MM.1S (cell line): ENCODE results near the gene ARL8B.

Source experiments
- DNase-seq: peaks from one replicate; pipeline ENCODE4 v3.0.0-alpha.2; 2015
- H2AFZ ChIP-seq: fragments of 300-600 bp; sonication (generic); 2 replicates; pipeline ENCODE4 v1.6.0; 2016; ENCODE audit warnings: antibody characterized with exemption, low read length
- H3F3A ChIP-seq: fragments of 300-600 bp; sonication (generic); 2 replicates; pipeline ENCODE4 v1.6.1; 2016; ENCODE audit warnings: mild to moderate bottlenecking, antibody characterized with exemption, low read length, moderate library complexity, mixed read lengths; ENCODE audit not compliant: insufficient read depth
- H3K27ac ChIP-seq: fragments of 300-600 bp; sonication (generic); 2 replicates; pipeline ENCODE4 v1.5.1; 2016; ENCODE audit warnings: mild to moderate bottlenecking, low read length
- H3K27me3 ChIP-seq: fragments of 300-600 bp; sonication (generic); replicated peaks from 2 replicates; pipeline ENCODE4 v1.6.0; 2016; ENCODE audit warnings: low read length; ENCODE audit not compliant: insufficient read depth
- H3K36me3 ChIP-seq: fragments of 300-600 bp; sonication (generic); replicated peaks from 2 replicates; pipeline ENCODE4 v1.6.1; 2016; ENCODE audit warnings: mild to moderate bottlenecking, low read length, mixed read lengths; ENCODE audit not compliant: insufficient read depth
- H3K4me1 ChIP-seq: fragments of 300-600 bp; sonication (generic); 2 replicates; pipeline ENCODE4 v1.6.1; 2016; ENCODE audit warnings: low read length, mixed read lengths
- H3K4me2 ChIP-seq: fragments of 300-600 bp; sonication (generic); 2 replicates; pipeline ENCODE4 v1.6.0; 2016; ENCODE audit warnings: low read depth, low read length
- H3K4me3 ChIP-seq: fragments of 300-600 bp; sonication (generic); 2 replicates; pipeline ENCODE4 v1.5.1; 2016; ENCODE audit warnings: low read length, mixed read lengths
- H3K79me2 ChIP-seq: fragments of 300-600 bp; sonication (generic); 2 replicates; pipeline ENCODE4 v1.6.1; 2016; ENCODE audit warnings: mixed run types, low read length, mixed read lengths
- H3K9ac ChIP-seq: fragments of 300-600 bp; sonication (generic); 2 replicates; pipeline ENCODE4 v1.6.1; 2016; ENCODE audit warnings: low read length, mixed read lengths
- H3K9me2 ChIP-seq: fragments of 300-600 bp; sonication (generic); replicated peaks from 2 replicates; pipeline ENCODE4 v1.6.1; 2016; ENCODE audit warnings: mild to moderate bottlenecking, low read length, mixed read lengths; ENCODE audit not compliant: insufficient read depth
- H3K9me3 ChIP-seq: fragments of 300-600 bp; sonication (generic); replicated peaks from 2 replicates; pipeline ENCODE4 v1.6.1; 2016; ENCODE audit warnings: mild to moderate bottlenecking, low read length, mixed read lengths; ENCODE audit not compliant: insufficient read depth
- H4K20me1 ChIP-seq: fragments of 300-600 bp; sonication (generic); 2 replicates; pipeline ENCODE4 v1.6.1; 2016; ENCODE audit warnings: mild to moderate bottlenecking, low read length, moderate library complexity, mixed read lengths; ENCODE audit not compliant: insufficient read depth
- EZH2 ChIP-seq: fragments of 300-600 bp; sonication (generic); optimal IDR thresholded peaks from 2 replicates; pipeline ENCODE3; 2017; ENCODE audit warnings: low read depth, mild to moderate bottlenecking, antibody characterized with exemption, low read length, mixed read lengths
- EZH2phosphoT487 ChIP-seq: fragments of 300-600 bp; sonication (generic); IDR thresholded peaks from 2 replicates; pipeline ENCODE4 v1.6.1; 2018; ENCODE audit warnings: antibody characterized with exemption, low read length
- TF ChIP-seq, protein P1 (sequence below): fragments of 300-600 bp; sonication (generic); IDR thresholded peaks from 2 replicates; pipeline ENCODE4 v1.5.1; 2016; ENCODE audit warnings: antibody characterized with exemption, low read length, mixed read lengths

ARL8B gene

DNA sequence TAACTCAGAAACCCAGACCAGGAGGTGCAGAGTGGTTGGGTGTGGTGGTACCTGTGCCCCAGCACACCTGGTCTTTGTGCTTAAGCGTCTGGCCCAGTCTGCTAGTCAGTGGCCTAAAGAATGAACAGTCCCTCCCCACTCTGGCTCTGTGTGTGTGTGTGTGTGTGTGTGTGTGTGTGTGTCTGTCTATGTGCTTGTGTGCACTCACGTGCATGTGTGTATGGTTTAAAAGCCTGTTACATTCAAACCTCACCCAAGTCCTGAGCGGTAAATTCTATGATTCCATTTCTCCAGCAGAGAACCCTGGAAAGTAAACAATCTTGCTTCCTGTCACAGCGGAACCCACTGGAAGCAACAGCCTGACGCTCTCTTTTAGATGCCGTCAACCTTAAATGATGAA, 99.6 kb downstream of the ARL8B start:
- Histone ChIP-seq H3K79me2 (peaks cover 16% of the 10 kb centered on the region), H3K36me3 (peaks cover 9% of the 10 kb centered on the region), H3K27me3 (no peaks in the 10 kb centered on the region), H3K4me3 (no peak overlapping the region), H3K9ac (no peak overlapping the region), H3K9me2 (no peaks in the 10 kb centered on the region), H3F3A (peaks cover 26% of the 10 kb centered on the region), H3K27ac (no peak overlapping the region), H3K4me1 (peaks cover 5% of the 10 kb centered on the region; the same call in 1 of the 2 replicates), H3K9me3 (no peaks in the 10 kb centered on the region), H3K4me2 (no peak overlapping the region), H2AFZ (no peak overlapping the region), H4K20me1 (no peaks in the 10 kb centered on the region)
- no peak for TF ChIP-seq EZH2phosphoT487
- TF ChIP-seq, protein P1, sequence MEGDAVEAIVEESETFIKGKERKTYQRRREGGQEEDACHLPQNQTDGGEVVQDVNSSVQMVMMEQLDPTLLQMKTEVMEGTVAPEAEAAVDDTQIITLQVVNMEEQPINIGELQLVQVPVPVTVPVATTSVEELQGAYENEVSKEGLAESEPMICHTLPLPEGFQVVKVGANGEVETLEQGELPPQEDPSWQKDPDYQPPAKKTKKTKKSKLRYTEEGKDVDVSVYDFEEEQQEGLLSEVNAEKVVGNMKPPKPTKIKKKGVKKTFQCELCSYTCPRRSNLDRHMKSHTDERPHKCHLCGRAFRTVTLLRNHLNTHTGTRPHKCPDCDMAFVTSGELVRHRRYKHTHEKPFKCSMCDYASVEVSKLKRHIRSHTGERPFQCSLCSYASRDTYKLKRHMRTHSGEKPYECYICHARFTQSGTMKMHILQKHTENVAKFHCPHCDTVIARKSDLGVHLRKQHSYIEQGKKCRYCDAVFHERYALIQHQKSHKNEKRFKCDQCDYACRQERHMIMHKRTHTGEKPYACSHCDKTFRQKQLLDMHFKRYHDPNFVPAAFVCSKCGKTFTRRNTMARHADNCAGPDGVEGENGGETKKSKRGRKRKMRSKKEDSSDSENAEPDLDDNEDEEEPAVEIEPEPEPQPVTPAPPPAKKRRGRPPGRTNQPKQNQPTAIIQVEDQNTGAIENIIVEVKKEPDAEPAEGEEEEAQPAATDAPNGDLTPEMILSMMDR, result no peak
- no peak for TF ChIP-seq EZH2
- DNase-seq, result no peak

DNA sequence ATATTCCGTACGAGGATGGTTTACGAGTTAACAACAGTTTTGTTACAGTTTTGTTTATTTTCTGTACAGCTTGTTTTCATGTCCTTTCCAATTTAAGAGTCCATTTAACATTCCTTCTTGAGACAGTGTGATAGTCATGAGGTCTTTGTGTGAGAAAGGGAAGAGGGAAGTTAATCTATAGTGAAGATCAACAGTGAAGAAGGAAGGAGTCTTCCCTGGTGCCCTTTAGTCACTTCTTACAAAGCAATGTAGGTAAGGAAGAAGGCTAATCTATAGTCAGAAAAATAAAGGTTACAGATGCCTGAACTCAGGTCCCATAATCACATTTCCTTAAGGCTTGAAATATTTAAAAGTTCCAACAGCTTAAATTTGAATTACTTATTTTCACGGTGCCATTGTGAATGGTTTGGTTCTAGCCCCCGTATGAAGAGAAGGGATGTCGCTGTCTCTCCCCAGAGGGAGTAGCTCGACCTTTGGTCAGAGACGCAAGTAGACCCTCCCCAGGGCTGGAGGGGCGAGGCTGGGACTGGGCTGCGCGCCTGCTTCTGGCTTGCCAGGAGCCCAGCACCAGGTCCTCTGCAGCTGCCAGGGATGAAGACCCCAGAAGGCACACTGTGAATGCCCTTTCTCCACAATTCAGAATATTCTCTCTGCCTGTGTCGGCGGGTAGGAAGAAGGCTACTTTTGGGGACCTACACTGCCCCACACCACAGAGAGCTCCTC, 100.4 kb downstream of the ARL8B start:
- H3K4me2 ChIP-seq, result no peak overlapping the region
- H3K4me1 ChIP-seq, result peaks cover 3% of the 10 kb centered on the region; the same call in 1 of the 2 replicates
- H3K9ac ChIP-seq, result no peak overlapping the region
- no peak overlapping the region for H3K4me3 ChIP-seq
- peaks cover 9% of the 10 kb centered on the region for H3K36me3 ChIP-seq
- no peaks in the 10 kb centered on the region for H3K27me3 ChIP-seq
- H2AFZ ChIP-seq, result no peak overlapping the region
- TF ChIP-seq EZH2 (no peak), EZH2phosphoT487 (no peak)
- TF ChIP-seq, protein P1, result no peak
- H3K79me2 ChIP-seq, result peaks cover 9% of the 10 kb centered on the region
- peaks cover 23% of the 10 kb centered on the region for H3F3A ChIP-seq
- no peaks in the 10 kb centered on the region for H4K20me1 ChIP-seq
- no peak for DNase-seq
- no peaks in the 10 kb centered on the region for H3K9me3 ChIP-seq
- no peak overlapping the region for H3K27ac ChIP-seq
- H3K9me2 ChIP-seq, result no peaks in the 10 kb centered on the region

GRCh38 chr3:5226783-5227182, 104.7 kb downstream of the ARL8B start:
- H3K9ac ChIP-seq, result no peak overlapping the region
- no peaks in the 10 kb centered on the region for H3K9me3 ChIP-seq
- no peaks in the 10 kb centered on the region for H4K20me1 ChIP-seq
- peaks cover 13% of the 10 kb centered on the region for H3K4me1 ChIP-seq
- H3K27me3 ChIP-seq, result no peaks in the 10 kb centered on the region
- TF ChIP-seq, protein P1, result peak; percentile 47
- no peak for TF ChIP-seq EZH2phosphoT487
- no peak for TF ChIP-seq EZH2
- H3K4me3 ChIP-seq, result 0 out of 2 replicates have a peak overlapping the region, but pooled peaks have one; percentile 3
- peak overlapping the region; percentile 29; the same call in 1 of the 2 replicates for H3K4me2 ChIP-seq
- no peak overlapping the region for H2AFZ ChIP-seq
- no peaks in the 10 kb centered on the region for H3K36me3 ChIP-seq
- peak; percentile 65 for DNase-seq
- no peaks in the 10 kb centered on the region for H3K79me2 ChIP-seq
- no peaks in the 10 kb centered on the region for H3K9me2 ChIP-seq
- H3F3A ChIP-seq, result peaks cover 11% of the 10 kb centered on the region
- H3K27ac ChIP-seq, result no peak overlapping the region
